GM18909 (cell line): ENCODE measurements around the gene MYO1C.
"Not testable (repeated sequence)": the region's sequence is repeated elsewhere in the genome, so short reads cannot be mapped to it uniquely, and the experiment has no call there.

Experiments used
- ATAC-seq: cut with Tn5 transposase; IDR thresholded peaks from one replicate; pipeline ENCODE4 v1.9.1; 2021; ENCODE audit warnings: mild to moderate bottlenecking; ENCODE audit not compliant: unreplicated experiment, poor library complexity

MYO1C gene

GRCh38 chr17:1442721-1443120, 49.8 kb downstream of the MYO1C start:
- not testable (repeated sequence) for ATAC-seq

- ATAC-seq = no peak
Observed at GRCh38 chr17:1442187-1442586, 50.3 kb downstream of the MYO1C start.

- no peak for ATAC-seq
Observed at GRCh38 chr17:1440921-1441320, 51.6 kb downstream of the MYO1C start.

GRCh38 chr17:1438593-1439083, 53.8 kb downstream of the MYO1C start:
- no peak for ATAC-seq

- ATAC-seq = no peak
Observed at GRCh38 chr17:1435326-1435725, 57.2 kb downstream of the MYO1C start.

GRCh38 chr17:1434150-1434549, 58.3 kb downstream of the MYO1C start:
- no peak for ATAC-seq

GRCh38 chr17:1431631-1432104, 60.8 kb downstream of the MYO1C start:
- no peak for ATAC-seq

- ATAC-seq = no peak
Observed at GRCh38 chr17:1423456-1424135, 68.9 kb downstream of the MYO1C start.

GRCh38 chr17:1422885-1423284, 69.6 kb downstream of the MYO1C start:
- no peak for ATAC-seq

GRCh38 chr17:1421470-1421869, 71.0 kb downstream of the MYO1C start:
- ATAC-seq = no peak

- no peak for ATAC-seq
Observed at GRCh38 chr17:1420981-1421380, 71.5 kb downstream of the MYO1C start.

- ATAC-seq = no peak
Observed at GRCh38 chr17:1420163-1420562, 72.3 kb downstream of the MYO1C start.

GRCh38 chr17:1418476-1418875, 74.0 kb downstream of the MYO1C start:
- ATAC-seq = not testable (repeated sequence)

GRCh38 chr17:1416414-1416813, 76.1 kb downstream of the MYO1C start:
- no peak for ATAC-seq

GRCh38 chr17:1414634-1415033, 77.9 kb downstream of the MYO1C start:
- no peak for ATAC-seq
